Spleen (tissue), 7 donors: ENCODE measurements around the gene GLS.

ENCODE experiments used
- CTCF ChIP-seq, 11 experiments: fragments of 200-600 bp in 7 of 11; fragments of 450-650 bp in 4 of 11; sonication (generic) in 4 of 11; IDR thresholded peaks in 8 of 11; conservative IDR thresholded peaks in 3 of 11; 1 replicate in 7 of 11; 2 replicates in 4 of 11; pipeline versions ENCODE4 v1.4.0 to v1.8.0; 2016 to 2021; ENCODE audit warnings: antibody characterized with exemption in 11 of 11, inconsistent platforms in 4 of 11, mild to moderate bottlenecking in 1 of 11
- POLR2A ChIP-seq, 3 donors: fragments of 450-650 bp; IDR thresholded peaks; one replicate each; pipeline ENCODE4 v1.5.1; 2017; ENCODE audit warnings: antibody characterized with exemption in 3 of 3, mild to moderate bottlenecking in 1 of 3
- donor health status: DM: no; HTN: no; CAD: no; lungs with moderate emphysema.
- donor health status: DM: no; HTN: no; CAD: no.
- donor health status: DM: no; HTN: no; CAD: no.

GRCh38 chr2:191009541-191010374 lies 129.1 kb downstream of the GLS start:
- no peak for TF ChIP-seq CTCF (IDR thresholded peaks at IDR 0.05 in 8 of 11, conservative IDR thresholded peaks at IDR 0.05 in 3 of 11)
- TF ChIP-seq POLR2A (IDR thresholded peaks at IDR 0.05): no peak
